ACHN (cell line): ENCODE results near the gene B4GALT6.
A peak's percentile ranks its signal among the peaks of the same experiment; 100 is the strongest.

Source experiments
- DNase-seq: peaks from one replicate; pipeline ENCODE4 v3.0.0-alpha.2; 2015
- in situ Hi-C: cut with HindIII; loops from 2 replicates; pipeline ENCODE4 v1.10.0; 2017; ENCODE audit warnings: low sequenced_read_pairs, low pct_ligation_motif_present, low pct_unique_long_range_greater_than_20kb

The B4GALT6 gene

GRCh38 chr18:31612124-31612523 is 72.3 kb downstream of the B4GALT6 start:
- in situ Hi-C loops: no loop called here

GRCh38 chr18:31611511-31611910 is 72.9 kb downstream of the B4GALT6 start:
- in situ Hi-C loops: no loop called here
- DNase-seq: no peak

More at GRCh38 chr18:31612124-31612523, 72.3 kb downstream of the B4GALT6 start:
- no peak for DNase-seq

DNA sequence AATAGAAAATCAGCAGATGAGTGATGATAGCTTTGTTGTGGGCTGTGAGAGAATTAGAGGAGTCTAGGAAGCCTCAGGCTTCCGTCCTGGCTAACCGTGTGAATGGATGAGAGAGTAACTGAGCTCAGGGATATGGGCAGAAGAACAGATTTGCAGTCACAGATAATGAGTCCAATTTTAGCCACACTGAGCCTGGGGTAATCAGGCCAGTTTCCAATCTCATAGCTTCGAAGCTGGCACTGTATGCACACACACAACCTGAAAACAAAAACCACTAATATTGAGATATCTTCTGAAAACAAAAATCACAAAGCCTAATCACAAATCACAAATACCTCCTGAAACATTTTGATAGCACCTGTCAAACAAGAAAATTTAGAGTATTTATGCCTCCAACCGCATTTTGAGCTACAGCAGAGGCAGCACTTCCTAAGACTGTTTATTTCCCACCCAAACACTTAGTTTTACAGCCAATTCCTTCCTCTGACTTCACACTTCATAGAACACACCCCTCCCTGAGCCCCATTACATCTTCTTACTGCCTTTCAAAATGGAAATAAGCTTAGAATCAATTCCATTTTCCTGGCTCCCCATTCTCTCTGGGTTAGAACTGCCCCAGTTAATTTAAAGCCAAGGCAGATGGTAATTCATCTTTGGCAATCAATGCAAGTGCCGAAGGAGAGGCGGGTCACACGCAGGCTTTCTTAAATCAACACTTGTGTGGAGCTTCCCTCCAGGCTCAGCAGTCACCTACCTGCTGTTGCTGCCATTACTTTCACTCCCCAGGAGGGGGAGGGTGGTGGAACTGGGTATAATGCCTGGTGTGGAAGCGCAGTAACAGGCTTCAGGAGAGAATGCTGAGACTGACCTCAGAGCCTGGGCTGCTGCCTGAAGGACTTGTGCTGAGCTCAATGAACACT is 73.8 kb downstream of the B4GALT6 start:
- in situ Hi-C loops: no loop called here
- peak; percentile 14 for DNase-seq

DNA sequence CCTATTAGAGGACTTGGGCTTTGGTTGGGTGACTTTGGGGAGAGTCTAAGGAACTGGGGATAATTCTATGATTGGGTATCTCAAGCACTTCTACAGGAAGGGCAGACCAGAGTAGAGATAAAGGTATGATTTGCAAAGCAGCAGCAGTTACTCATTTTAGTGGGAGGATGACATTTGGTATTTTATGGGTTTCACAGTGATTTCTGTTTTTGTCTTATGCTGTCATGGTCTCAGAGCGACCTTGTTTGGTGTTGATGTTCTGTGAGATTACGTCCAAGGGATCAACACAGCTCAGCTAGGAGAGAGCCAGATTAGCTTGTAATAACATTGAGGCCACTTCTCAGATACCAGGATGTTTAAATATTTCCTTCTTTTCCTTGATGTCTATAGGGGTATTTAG is 74.5 kb downstream of the B4GALT6 start:
- DNase-seq: no peak
- in situ Hi-C loops: no loop called here

DNA sequence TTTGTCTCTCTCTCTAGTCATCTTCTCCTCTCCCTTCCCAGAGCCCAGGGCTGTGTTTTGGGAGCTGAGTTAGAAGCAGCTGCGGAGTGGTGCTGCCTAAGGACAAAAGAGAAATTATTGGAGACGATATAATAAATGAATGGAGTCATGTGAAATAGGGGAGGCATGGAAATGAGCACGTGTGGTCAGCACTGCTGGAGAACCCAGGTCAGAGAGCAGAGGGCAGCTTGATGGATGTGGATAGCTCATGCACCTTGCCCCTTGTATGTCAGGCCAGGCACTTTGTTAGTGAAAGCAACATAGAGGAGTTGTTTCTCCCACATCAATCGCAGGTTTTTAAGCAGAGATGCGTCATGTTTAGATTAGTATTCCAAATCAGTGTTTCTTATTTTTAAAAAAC is 77.0 kb downstream of the B4GALT6 start:
- in situ Hi-C loops: no loop called here
- no peak for DNase-seq

DNA sequence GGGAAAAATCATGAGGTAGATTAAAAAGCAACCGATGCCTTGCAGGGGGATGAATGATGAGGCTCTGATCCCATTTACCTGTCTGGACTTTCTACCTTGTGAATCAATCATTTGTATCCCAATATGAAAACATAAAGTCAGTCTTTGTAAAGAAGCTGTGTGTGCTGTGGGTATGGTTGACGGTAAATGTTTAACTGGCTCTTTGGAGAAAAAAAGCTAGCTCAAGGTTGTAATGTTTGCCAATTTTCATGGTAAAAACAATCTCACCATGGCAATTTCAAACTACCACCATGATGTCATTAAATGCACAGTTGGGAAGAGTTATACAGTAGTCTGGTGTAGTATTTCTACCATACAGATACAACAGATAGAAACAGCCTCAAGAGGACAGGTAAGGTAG is 78.1 kb downstream of the B4GALT6 start:
- no peak for DNase-seq
- in situ Hi-C loops: no loop called here

- DNase-seq: peak; percentile 5
- in situ Hi-C loops: no loop called here
Observed at GRCh38 chr18:31603315-31603714, 81.1 kb downstream of the B4GALT6 start.

GRCh38 chr18:31598021-31598805 is 86.2 kb downstream of the B4GALT6 start:
- DNase-seq: no peak

DNA sequence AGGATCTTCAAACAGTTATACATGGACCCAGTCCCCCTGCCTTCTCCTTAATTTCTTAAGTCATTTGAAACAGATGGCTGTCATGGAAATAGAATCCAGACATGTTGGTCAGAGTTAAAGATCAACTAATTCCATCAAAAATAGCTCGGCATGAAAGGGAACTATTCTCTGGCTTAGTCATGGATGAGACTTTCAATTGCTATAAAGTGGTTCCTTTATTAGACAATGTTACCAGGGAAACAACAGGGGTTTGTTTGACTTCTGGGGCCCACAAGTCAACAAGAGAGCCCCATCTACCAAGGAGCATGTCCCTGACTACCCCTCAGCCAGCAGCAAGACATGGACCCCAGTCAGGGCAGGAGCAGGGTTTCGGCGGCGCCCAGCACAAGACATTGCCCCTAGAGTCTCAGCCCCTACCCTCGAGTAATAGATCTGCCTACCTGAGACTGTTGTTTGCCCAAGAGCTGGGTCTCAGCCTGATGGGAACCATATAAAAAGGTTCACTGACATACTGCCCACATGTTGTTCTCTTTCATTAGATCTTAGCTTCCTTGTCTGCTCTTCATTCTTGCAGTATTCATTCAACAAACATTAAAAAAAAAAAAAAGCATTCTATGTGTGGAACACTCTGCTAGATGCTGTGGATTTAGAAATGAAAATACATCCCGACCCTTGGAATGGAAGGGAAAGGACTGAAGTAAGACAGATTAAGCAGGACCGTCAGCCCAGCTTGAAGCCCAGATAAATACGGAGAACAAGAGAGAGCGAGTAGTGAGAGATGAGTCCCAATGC is 88.1 kb downstream of the B4GALT6 start:
- in situ Hi-C loops: no loop called here
- peak; percentile 42 for DNase-seq

More at GRCh38 chr18:31598021-31598805, 86.2 kb downstream of the B4GALT6 start:
- in situ Hi-C loops: no loop called here

- in situ Hi-C loops: no loop called here
- DNase-seq: no peak
Observed at GRCh38 chr18:31595121-31595771, 89.1 kb downstream of the B4GALT6 start.

GRCh38 chr18:31592506-31593157 is 91.7 kb downstream of the B4GALT6 start:
- in situ Hi-C loops: no loop called here

GRCh38 chr18:31591628-31592027 is 92.8 kb downstream of the B4GALT6 start, which contains the start of gene TTR:
TSS of gene TTR (plus strand) at chr18:31591877. CDS start at chr18:31591903, 26 bp downstream.
- no peak for DNase-seq
- in situ Hi-C loops: no loop called here

More at GRCh38 chr18:31592506-31593157, 91.7 kb downstream of the B4GALT6 start:
- no peak for DNase-seq

GRCh38 chr18:31591113-31591512 is 93.3 kb downstream of the B4GALT6 start:
- no peak for DNase-seq
- in situ Hi-C loops: no loop called here

DNA sequence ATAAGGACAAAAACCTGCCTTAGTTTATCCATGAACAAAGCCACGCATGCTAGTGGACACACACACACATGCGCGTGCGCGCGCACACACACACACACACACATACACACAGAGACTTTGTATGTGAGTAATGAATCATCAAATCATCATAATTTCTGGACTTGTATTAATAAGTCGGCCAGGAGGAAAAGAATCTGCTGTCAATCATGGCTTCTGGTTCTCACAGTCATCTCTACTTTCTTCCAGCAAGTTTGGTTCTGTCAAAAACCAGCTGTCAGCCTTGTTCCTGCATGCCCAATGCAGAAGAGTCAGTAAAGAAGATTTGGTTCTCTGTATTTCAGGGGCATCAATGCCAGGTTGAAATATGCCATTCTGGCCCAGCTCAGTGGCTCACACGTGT is 93.8 kb downstream of the B4GALT6 start:
- in situ Hi-C loops: no loop called here
- no peak for DNase-seq

- in situ Hi-C loops: no loop called here
- DNase-seq: no peak
Observed at GRCh38 chr18:31587529-31587928, 96.9 kb downstream of the B4GALT6 start.

DNA sequence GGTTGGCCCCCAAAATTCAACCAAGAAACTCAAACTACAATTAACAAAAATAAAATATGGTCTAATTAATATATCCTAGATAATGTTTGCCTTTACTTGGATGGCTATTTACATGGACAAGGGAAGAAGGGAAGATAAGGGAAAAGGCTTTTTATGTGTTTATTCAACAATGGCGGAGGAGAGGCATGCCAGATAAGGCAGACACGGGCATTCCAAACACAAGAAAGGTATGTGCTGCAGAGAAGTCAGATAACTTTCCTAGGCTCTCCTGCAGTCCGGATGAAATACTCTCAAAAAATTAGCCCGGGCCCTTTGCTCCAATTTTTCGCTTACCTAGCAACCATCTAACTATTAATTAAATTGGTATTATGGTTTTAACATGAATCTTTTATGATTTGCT is 97.8 kb downstream of the B4GALT6 start:
- in situ Hi-C loops: no loop called here

DNA sequence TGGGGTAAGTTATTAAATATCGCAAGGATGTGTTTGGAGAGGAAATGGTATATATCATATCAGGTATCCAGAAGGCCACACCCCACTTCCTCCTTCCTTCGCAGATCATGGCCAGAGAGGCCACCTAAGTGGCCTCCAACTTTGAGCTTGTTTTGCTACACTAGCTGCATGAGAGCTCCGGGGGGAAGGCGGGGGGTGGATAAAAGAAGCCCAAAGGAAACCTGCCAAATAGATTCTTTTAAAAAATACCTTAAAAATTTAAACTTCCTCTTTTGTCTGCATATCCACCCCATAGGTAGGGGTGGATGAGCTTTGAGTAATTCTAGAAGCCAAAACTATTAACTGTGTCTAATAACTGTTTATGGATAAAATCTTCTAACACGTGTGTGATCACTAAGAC is 98.4 kb downstream of the B4GALT6 start:
- no peak for DNase-seq
- in situ Hi-C loops: no loop called here

More for the DNA sequence above, 97.8 kb downstream of the B4GALT6 start:
- no peak for DNase-seq
